C1 segment of cervical spinal cord (tissue), 14 donors: ENCODE measurements around the gene RALGAPB.
"Not testable (repeated sequence)": the region's sequence is repeated elsewhere in the genome, so short reads cannot be mapped to it uniquely, and the experiment has no call there.

Experiments used
- DNase-seq, 14 donors: peaks; one replicate each; lab custom pipeline; 2025; lab: John Stamatoyannopoulos, UW

Gene RALGAPB

GRCh38 chr20:38472513-38473366 lies at the start of gene RALGAPB:
TSS of gene RALGAPB (plus strand) at chr20:38472843. CDS start at chr20:38488433, 15,590 bp downstream.
- DNase-seq, result peak; percentile 74 to 99 (median 96)

GRCh38 chr20:38423541-38423940 lies 49.1 kb upstream of the RALGAPB start:
- no peak for DNase-seq

- no peak for DNase-seq
These were observed 48.2 kb upstream of the RALGAPB start for GRCh38 chr20:38424401-38424800.

GRCh38 chr20:38426006-38426897 lies 46.4 kb upstream of the RALGAPB start:
- DNase-seq, result peak in 1 of 14 donors; percentile 15

- DNase-seq, result peak in 2 of 14 donors; percentile 11 to 85
These were observed 45.0 kb upstream of the RALGAPB start for GRCh38 chr20:38427655-38428023.

GRCh38 chr20:38428800-38429199 lies 43.8 kb upstream of the RALGAPB start:
- no peak for DNase-seq

GRCh38 chr20:38429301-38429700 lies 43.3 kb upstream of the RALGAPB start:
- DNase-seq, result no peak

GRCh38 chr20:38430679-38431325 lies 41.8 kb upstream of the RALGAPB start:
- no peak for DNase-seq

GRCh38 chr20:38432292-38432691 lies 40.4 kb upstream of the RALGAPB start:
- no peak for DNase-seq

- not testable (repeated sequence) for DNase-seq
These were observed 39.8 kb upstream of the RALGAPB start for GRCh38 chr20:38432870-38433269.

- no peak for DNase-seq
These were observed 39.2 kb upstream of the RALGAPB start for GRCh38 chr20:38433304-38433972.

- peak in 3 of 14 donors; percentile 12 to 42 (median 18) for DNase-seq
These were observed 38.3 kb upstream of the RALGAPB start for GRCh38 chr20:38434301-38434741.

GRCh38 chr20:38434770-38435554 lies 37.7 kb upstream of the RALGAPB start, which contains the start of gene SNHG17:
TSS of gene SNHG17 (minus strand) at chr20:38435328.
- peak in 13 of 14 donors; percentile 23 to 85 (median 74) for DNase-seq

- no peak for DNase-seq
These were observed 37.1 kb upstream of the RALGAPB start for GRCh38 chr20:38435555-38435939.

GRCh38 chr20:38437796-38438195 lies 34.8 kb upstream of the RALGAPB start:
- DNase-seq, result no peak

- DNase-seq, result not testable (repeated sequence)
These were observed 31.5 kb upstream of the RALGAPB start for GRCh38 chr20:38441110-38441509.

GRCh38 chr20:38441916-38442315 lies 30.7 kb upstream of the RALGAPB start:
- peak in 1 of 14 donors; percentile 87 for DNase-seq

- no peak for DNase-seq
These were observed 27.3 kb upstream of the RALGAPB start for GRCh38 chr20:38445381-38445796.

- DNase-seq, result no peak
These were observed 26.7 kb upstream of the RALGAPB start for GRCh38 chr20:38445901-38446425.
